HL-60/S4 treated with phorbol 12-myristate 13-acetate at 8.2 ng/mL for 4 days and 3 days (cell line): ENCODE data around the gene TMEM131.
"Not testable (repeated sequence)": the region's sequence is repeated elsewhere in the genome, so short reads cannot be mapped to it uniquely, and the experiment has no call there.

Experiments used
- in situ Hi-C: fragments of 300-500 bp; cut with MboI; formaldehyde crosslinking; loops from 2 replicates; pipeline ENCODE4 v1.15.0; 2022; ENCODE audit warnings: low sequenced_read_pairs

Gene TMEM131

GRCh38 chr2:97995734-97996624 lies at the start of gene TMEM131:
TMEM131 (minus strand) TSS chr2:97995948; CDS start chr2:97995662, 286 bp downstream.
- in situ Hi-C loops: no loop called here

- in situ Hi-C loops: not testable (repeated sequence)
Measured at GRCh38 chr2:98044730-98045129, 49.0 kb upstream of the TMEM131 start.

- in situ Hi-C loops: no loop called here
Measured at GRCh38 chr2:98043101-98043500, 47.4 kb upstream of the TMEM131 start.

GRCh38 chr2:98040331-98040939 lies 44.7 kb upstream of the TMEM131 start:
- in situ Hi-C loops: no loop called here

- in situ Hi-C loops: no loop called here
Measured at GRCh38 chr2:98039085-98039756, 43.5 kb upstream of the TMEM131 start.

- in situ Hi-C loops: no loop called here
Measured at GRCh38 chr2:98037666-98038336, 42.1 kb upstream of the TMEM131 start.

- in situ Hi-C loops: no loop called here
Measured at GRCh38 chr2:98037206-98037605, 41.5 kb upstream of the TMEM131 start.

GRCh38 chr2:98036349-98037000 lies 40.7 kb upstream of the TMEM131 start:
- in situ Hi-C loops: no loop called here

GRCh38 chr2:98034745-98035144 lies 39.0 kb upstream of the TMEM131 start:
- in situ Hi-C loops: no loop called here

GRCh38 chr2:98032086-98032485 lies 36.3 kb upstream of the TMEM131 start:
- in situ Hi-C loops: no loop called here

- in situ Hi-C loops: no loop called here
Measured at GRCh38 chr2:98029718-98030222, 34.0 kb upstream of the TMEM131 start.

GRCh38 chr2:98028931-98029717 lies 33.4 kb upstream of the TMEM131 start:
- in situ Hi-C loops: no loop called here

- in situ Hi-C loops: no loop called here
Measured at GRCh38 chr2:98028101-98028561, 32.4 kb upstream of the TMEM131 start.

GRCh38 chr2:98027538-98027937 lies 31.8 kb upstream of the TMEM131 start:
- in situ Hi-C loops: no loop called here

GRCh38 chr2:98026927-98027522 lies 31.3 kb upstream of the TMEM131 start:
- in situ Hi-C loops: no loop called here

- in situ Hi-C loops: no loop called here
Measured at GRCh38 chr2:98026292-98026691, 30.5 kb upstream of the TMEM131 start.

GRCh38 chr2:98025481-98026037 lies 29.8 kb upstream of the TMEM131 start:
- in situ Hi-C loops: no loop called here

GRCh38 chr2:98022067-98022466 lies 26.3 kb upstream of the TMEM131 start:
- in situ Hi-C loops: not testable (repeated sequence)
